Stomach (tissue), 4 donors: ENCODE results near the gene STX12.

Experiments used
- CTCF ChIP-seq, 7 experiments: fragments of 450-650 bp in 4 of 7; fragments of 200-600 bp in 3 of 7; sonication (generic) in 3 of 7; IDR thresholded peaks; one replicate each; pipeline ENCODE4 v1.5.1; 2016 to 2019; ENCODE audit warnings: antibody characterized with exemption in 7 of 7, control low read depth in 2 of 7, mild to moderate bottlenecking in 1 of 7
- POLR2A ChIP-seq, 4 donors: fragments of 450-650 bp; IDR thresholded peaks; one replicate each; pipeline ENCODE4 v1.6.1; 2016; ENCODE audit warnings: antibody characterized with exemption in 4 of 4, control low read depth in 2 of 4, mild to moderate bottlenecking in 1 of 4, moderate library complexity in 1 of 4

GRCh38 chr1:27779122-27779521 is 6.1 kb downstream of the STX12 start:
- TF ChIP-seq POLR2A (IDR thresholded peaks at IDR 0.05) (no peak), CTCF (IDR thresholded peaks at IDR 0.05) (no peak)
